B cell (primary cell): Measurements from ENCODE around the gene ATP8A1. TPM values are rescaled to one million over a fixed set of nuclear protein-coding genes. Genes with fewer than 3 reads are reported as not detected.

Source experiments
- ATAC-seq: fragments of 200-7000 bp; cut with Tn5 transposase; one replicate; pipeline ENCODE4 v1.10.0; 2021; ENCODE audit warnings: low read depth, mild to moderate bottlenecking, moderate number of reproducible peaks, moderate library complexity
- CTCF ChIA-PET: fragments of 350-600 bp; sonication (Branson Sonifier 250); formaldehyde crosslinking; loops from one replicate; lab custom pipeline; 2021; ENCODE audit warnings: antibody characterized with exemption, inconsistent platforms; lab: Charles Lee
- POLR2A ChIA-PET: fragments of 350-600 bp; sonication (Branson Sonifier 250); formaldehyde crosslinking; loops from one replicate; lab custom pipeline; 2021; ENCODE audit warnings: antibody characterized with exemption; lab: Charles Lee
- DNase-seq: peaks from one replicate; pipeline ENCODE4 v3.0.0; 2013
- H2AFZ ChIP-seq: 2 replicates; pipeline ENCODE4 v1.6.1; 2012; ENCODE audit warnings: mild to moderate bottlenecking, low read depth, low read length; ENCODE audit not compliant: insufficient read depth, poor library complexity, severe bottlenecking
- H3K27ac ChIP-seq, 2 donors: 1 replicate in 1 of 2; 2 replicates in 1 of 2; pipeline ENCODE4 v1.5.1; 2012 to 2013; ENCODE audit warnings: low read length in 2 of 2, mild to moderate bottlenecking in 2 of 2, moderate library complexity in 1 of 2
- H3K27me3 ChIP-seq, 4 experiments: fragments of 200-600 bp in 1 of 4; sonication (generic) in 1 of 4; replicated peaks in 1 of 4; 1 replicate in 2 of 4; 2 replicates in 2 of 4; pipeline versions ENCODE4 v1.6.1 to v1.7.0; 2013 to 2016; ENCODE audit warnings: low read length in 3 of 4, mild to moderate bottlenecking in 2 of 4, mixed read lengths in 1 of 4, moderate library complexity in 1 of 4; ENCODE audit not compliant: insufficient read depth in 4 of 4, control insufficient read depth in 3 of 4; ENCODE audit errors: control extremely low read depth in 1 of 4
- H3K36me3 ChIP-seq, 2 experiments: replicated peaks in 1 of 2; 1 replicate in 1 of 2; 2 replicates in 1 of 2; pipeline versions ENCODE4 v1.6.1 to v1.7.1; 2013; ENCODE audit warnings: low read length in 1 of 2; ENCODE audit not compliant: insufficient read depth in 2 of 2, control insufficient read depth in 1 of 2; ENCODE audit errors: control extremely low read depth in 1 of 2, extremely low read depth in 1 of 2
- H3K4me1 ChIP-seq, 2 donors: fragments of 200-600 bp in 1 of 2; sonication (generic) in 1 of 2; 1 replicate in 1 of 2; 2 replicates in 1 of 2; pipeline versions ENCODE4 v1.5.1 to v1.6.1; 2013 to 2017; ENCODE audit warnings: low read length in 2 of 2; ENCODE audit not compliant: control insufficient read depth in 2 of 2, insufficient read depth in 2 of 2
- H3K4me2 ChIP-seq: replicated peaks from 2 replicates; pipeline ENCODE3; 2012; ENCODE audit warnings: mild to moderate bottlenecking, low read depth, low read length; ENCODE audit not compliant: poor library complexity, severe bottlenecking
- H3K4me3 ChIP-seq, 5 experiments: fragments of 200-600 bp in 1 of 5; sonication (generic) in 1 of 5; 1 replicate in 3 of 5; 2 replicates in 2 of 5; pipeline versions ENCODE4 v1.5.1 to v1.7.0; 2011 to 2016; ENCODE audit warnings: low read length in 4 of 5, mild to moderate bottlenecking in 4 of 5, low read depth in 2 of 5, control low read depth in 1 of 5, moderate library complexity in 1 of 5; ENCODE audit not compliant: insufficient read depth in 1 of 5; ENCODE audit errors: control extremely low read depth in 1 of 5, extremely low read depth in 1 of 5
- H3K79me2 ChIP-seq: fragments of 200-600 bp; sonication (generic); one replicate; pipeline ENCODE4 v1.6.0; 2016; ENCODE audit warnings: low read length; ENCODE audit not compliant: control insufficient read depth, insufficient read depth
- H3K9ac ChIP-seq: fragments of 200-600 bp; sonication (generic); 2 replicates; pipeline ENCODE4 v1.6.1; 2017; ENCODE audit warnings: mild to moderate bottlenecking, low read length, moderate library complexity
- H3K9me3 ChIP-seq, 3 donors: one replicate each; pipeline versions ENCODE4 v1.6.1 to v1.7.1; 2013; ENCODE audit warnings: low read length in 2 of 3; ENCODE audit not compliant: control insufficient read depth in 2 of 3, insufficient read depth in 1 of 3; ENCODE audit errors: control extremely low read depth in 1 of 3
- H4K20me1 ChIP-seq: 2 replicates; pipeline ENCODE4 v1.6.0; 2012; ENCODE audit warnings: mild to moderate bottlenecking, low read length; ENCODE audit not compliant: insufficient read depth, control insufficient read depth, poor library complexity, severe bottlenecking
- H3K27ac Mint-ChIP-seq: one replicate; pipeline ENCODE4 v1.8.0; 2021; ENCODE audit warnings: mixed read lengths
- H3K27me3 Mint-ChIP-seq: one replicate; pipeline ENCODE4 v1.8.0; 2021; ENCODE audit warnings: mixed read lengths
- H3K4me1 Mint-ChIP-seq: one replicate; pipeline ENCODE4 v1.8.0; 2021; ENCODE audit warnings: mixed read lengths
- H3K4me3 Mint-ChIP-seq: one replicate; pipeline ENCODE4 v1.8.0; 2021; ENCODE audit warnings: mixed read lengths
- H3K9me3 Mint-ChIP-seq: one replicate; pipeline ENCODE4 v1.8.0; 2022; ENCODE audit warnings: mixed read lengths; ENCODE audit not compliant: insufficient read depth
- EZH2 ChIP-seq: IDR thresholded peaks from 2 replicates; pipeline ENCODE4 v1.6.1; 2012; ENCODE audit warnings: borderline replicate concordance, low read depth, mild to moderate bottlenecking, moderate library complexity, low read length; ENCODE audit not compliant: insufficient read depth, poor library complexity, severe bottlenecking
- WGBS: methylation state at CpG from one replicate; pipeline ENCODE4 v1.1.5; 2013; ENCODE audit warnings: missing lambda C conversion rate; ENCODE audit not compliant: insufficient coverage; 5-methylcytosine and 5-hydroxymethylcytosine counted together
- intact Hi-C: fragments of 100-400 bp; cut with micrococcal nuclease; formaldehyde crosslinking; loops from one replicate; pipeline ENCODE4 v1.10.0; 2022
- polyA plus RNA-seq: library from polyadenylated mRNA; depleted of rRNA; stranded (reverse); fragments of >200 nt; gene quantifications from 2 replicates; pipeline ENCODE4 v1.2.3, GENCODE V29; 2012
- total RNA-seq, 2 donors: library from RNA; stranded (reverse); fragments of 120-200 nt in 1 of 2; gene quantifications; 1 replicate in 1 of 2; 2 replicates in 1 of 2; pipeline versions ENCODE4 v1.2.3 to v1.2.4, GENCODE V29; 2013 to 2022
- TF ChIP-seq, protein P1 (sequence below): fragments of 200-600 bp; IDR thresholded peaks from one replicate; pipeline ENCODE4 v1.8.0; 2022; ENCODE audit warnings: antibody characterized with exemption, mild to moderate bottlenecking

The ATP8A1 gene
- total and polyA plus RNA-seq, 2 donors (not counting 1 experiment from before 2014, with no cell fraction given) = 28.7 to 51.8 TPM

GRCh38 chr4:42498040-42498439 lies 158.9 kb downstream of the ATP8A1 start:
- Histone ChIP-seq H3K4me1 (no peaks in the 10 kb centered on the region), H3K9me3 (no peaks in the 10 kb centered on the region), H3K27me3 (no peaks in the 10 kb centered on the region), H3K79me2 (no peaks in the 10 kb centered on the region), H4K20me1 (no peaks in the 10 kb centered on the region), H3K27ac (no peak overlapping the region), H3K4me2 (no peak overlapping the region), H2AFZ (no peak overlapping the region), H3K36me3 (peaks cover 19 to 30% of the 10 kb centered on the region in 2 experiments), H3K9ac (no peak overlapping the region), H3K4me3 (no peak overlapping the region)
- Mint-ChIP-seq H3K27me3 (no peaks in the 10 kb centered on the region), H3K4me1 (no peaks in the 10 kb centered on the region), H3K9me3 (no peaks in the 10 kb centered on the region), H3K27ac (no peak overlapping the region), H3K4me3 (no peak overlapping the region)
- intact Hi-C loops = no loop called here
- TF ChIP-seq EZH2 = no peak
- TF ChIP-seq, protein P1, sequence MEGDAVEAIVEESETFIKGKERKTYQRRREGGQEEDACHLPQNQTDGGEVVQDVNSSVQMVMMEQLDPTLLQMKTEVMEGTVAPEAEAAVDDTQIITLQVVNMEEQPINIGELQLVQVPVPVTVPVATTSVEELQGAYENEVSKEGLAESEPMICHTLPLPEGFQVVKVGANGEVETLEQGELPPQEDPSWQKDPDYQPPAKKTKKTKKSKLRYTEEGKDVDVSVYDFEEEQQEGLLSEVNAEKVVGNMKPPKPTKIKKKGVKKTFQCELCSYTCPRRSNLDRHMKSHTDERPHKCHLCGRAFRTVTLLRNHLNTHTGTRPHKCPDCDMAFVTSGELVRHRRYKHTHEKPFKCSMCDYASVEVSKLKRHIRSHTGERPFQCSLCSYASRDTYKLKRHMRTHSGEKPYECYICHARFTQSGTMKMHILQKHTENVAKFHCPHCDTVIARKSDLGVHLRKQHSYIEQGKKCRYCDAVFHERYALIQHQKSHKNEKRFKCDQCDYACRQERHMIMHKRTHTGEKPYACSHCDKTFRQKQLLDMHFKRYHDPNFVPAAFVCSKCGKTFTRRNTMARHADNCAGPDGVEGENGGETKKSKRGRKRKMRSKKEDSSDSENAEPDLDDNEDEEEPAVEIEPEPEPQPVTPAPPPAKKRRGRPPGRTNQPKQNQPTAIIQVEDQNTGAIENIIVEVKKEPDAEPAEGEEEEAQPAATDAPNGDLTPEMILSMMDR = no peak
- CTCF ChIA-PET = no interaction called here
- WGBS = 92% methylated on average over 2 of the region's 2 CpGs
- no peak for ATAC-seq
- DNase-seq = no peak
- POLR2A ChIA-PET = no interaction called here

- intact Hi-C loops = no loop called here
- H3K79me2 ChIP-seq = no peaks in the 10 kb centered on the region
- Mint-ChIP-seq H3K27me3 (no peaks in the 10 kb centered on the region), H3K4me1 (no peaks in the 10 kb centered on the region), H3K9me3 (no peaks in the 10 kb centered on the region), H3K27ac (no peak overlapping the region), H3K4me3 (no peak overlapping the region)
- H3K27ac ChIP-seq = no peak overlapping the region
- H3K4me1 ChIP-seq = no peaks in the 10 kb centered on the region
- H2AFZ ChIP-seq = no peak overlapping the region
- CTCF ChIA-PET = no interaction called here
- no peak for ATAC-seq
- no peaks in the 10 kb centered on the region for H4K20me1 ChIP-seq
- no peak overlapping the region for H3K9ac ChIP-seq
- H3K4me3 ChIP-seq = no peak overlapping the region
- H3K9me3 ChIP-seq = no peaks in the 10 kb centered on the region
- 98% methylated on average over 5 of the region's 8 CpGs for WGBS
- POLR2A ChIA-PET = no interaction called here
- DNase-seq = no peak
- no peak overlapping the region for H3K4me2 ChIP-seq
- TF ChIP-seq EZH2 = no peak
- TF ChIP-seq, protein P1 = no peak
- H3K27me3 ChIP-seq = no peaks in the 10 kb centered on the region
- peaks cover 23 to 24% of the 10 kb centered on the region in 2 experiments for H3K36me3 ChIP-seq
Observed at GRCh38 chr4:42497142-42497910, 159.6 kb downstream of the ATP8A1 start.
